Calu3 (cell line): ENCODE data around the gene USP37. TPM values are rescaled to one million over a fixed set of nuclear protein-coding genes. Genes with fewer than 3 reads are reported as not detected.

Source experiments
- BruUV-seq: library from RNA; stranded (reverse); fragments of 400-500 nt; replicated peaks from 2 replicates; lab custom pipeline; 2021; lab: Mats Ljungman, UMichigan
- CTCF ChIA-PET: fragments of 300-600 bp; sonication (Branson Sonifier 250); formaldehyde crosslinking; loops from one replicate; lab custom pipeline; 2022; ENCODE audit warnings: antibody characterized with exemption; lab: Charles Lee
- DNase-seq: peaks from one replicate; pipeline ENCODE4 v3.0.0; 2022
- H3K27ac Mint-ChIP-seq: one replicate; pipeline ENCODE4 v1.8.0; 2022; ENCODE audit warnings: mixed read lengths; ENCODE audit not compliant: unreplicated experiment
- H3K27me3 Mint-ChIP-seq: one replicate; pipeline ENCODE4 v1.8.0; 2022; ENCODE audit warnings: mixed read lengths; ENCODE audit not compliant: unreplicated experiment
- H3K36me3 Mint-ChIP-seq: one replicate; pipeline ENCODE4 v1.8.0; 2022; ENCODE audit warnings: mild to moderate bottlenecking, moderate library complexity, mixed read lengths; ENCODE audit not compliant: insufficient read depth, unreplicated experiment
- H3K4me1 Mint-ChIP-seq: one replicate; pipeline ENCODE4 v1.8.0; 2022; ENCODE audit warnings: mild to moderate bottlenecking, low read depth, mixed read lengths; ENCODE audit not compliant: unreplicated experiment
- H3K4me3 Mint-ChIP-seq: one replicate; pipeline ENCODE4 v1.8.0; 2022; ENCODE audit warnings: mild to moderate bottlenecking, low read depth, moderate library complexity, mixed read lengths; ENCODE audit not compliant: unreplicated experiment
- H3K9me3 Mint-ChIP-seq: one replicate; pipeline ENCODE4 v1.8.0; 2022; ENCODE audit warnings: low read depth, mixed read lengths; ENCODE audit not compliant: unreplicated experiment
- CTCF ChIP-seq: fragments of 200-600 bp; IDR thresholded peaks from one replicate; pipeline ENCODE4 v1.8.0; 2022; ENCODE audit warnings: antibody characterized with exemption; ENCODE audit not compliant: unreplicated experiment
- intact Hi-C: fragments of 100-400 bp; cut with micrococcal nuclease; formaldehyde crosslinking; loops from one replicate; pipeline ENCODE4 v1.10.0; 2022; ENCODE audit not compliant: unreplicated experiment
- microRNA-seq: library from miRNA; unstranded; fragments of <30 nt; microRNA quantifications from one replicate; pipeline ENCODE4 v1.2.0, GENCODE V29; 2022
- total RNA-seq: library from RNA; stranded (reverse); gene quantifications from 2 replicates; pipeline ENCODE4 v1.2.3, GENCODE V29; 2022

The USP37 gene
- total RNA-seq, 1 experiment from 2014 or later: 27.5 TPM

GRCh38 chr2:218402491-218402901 is 165.7 kb downstream of the USP37 start:
- Mint-ChIP-seq H3K27ac (no peak overlapping the region), H3K4me1 (peaks cover 31% of the 10 kb centered on the region), H3K27me3 (no peaks in the 10 kb centered on the region), H3K36me3 (peaks cover 77% of the 10 kb centered on the region), H3K9me3 (no peaks in the 10 kb centered on the region), H3K4me3 (peak overlapping the region; percentile 7)
- TF ChIP-seq CTCF: no peak
- no peak for DNase-seq
- CTCF ChIA-PET: no interaction called here
- intact Hi-C loops: no loop called here
- BruUV-seq: no TSS peak

GRCh38 chr2:218401890-218402289 is 166.3 kb downstream of the USP37 start:
- no peak for TF ChIP-seq CTCF
- Mint-ChIP-seq H3K27me3 (no peaks in the 10 kb centered on the region), H3K4me3 (peak overlapping the region; percentile 7), H3K27ac (no peak overlapping the region), H3K4me1 (peaks cover 31% of the 10 kb centered on the region), H3K9me3 (no peaks in the 10 kb centered on the region), H3K36me3 (peaks cover 77% of the 10 kb centered on the region)
- CTCF ChIA-PET: no interaction called here
- intact Hi-C loops: no loop called here
- no peak for DNase-seq
- no TSS peak for BruUV-seq

GRCh38 chr2:218400930-218401881 is 166.9 kb downstream of the USP37 start:
- no peak for DNase-seq
- Mint-ChIP-seq H3K36me3 (peaks cover 77% of the 10 kb centered on the region), H3K27ac (no peak overlapping the region), H3K27me3 (no peaks in the 10 kb centered on the region), H3K4me1 (peaks cover 31% of the 10 kb centered on the region), H3K4me3 (peak overlapping the region; percentile 98), H3K9me3 (no peaks in the 10 kb centered on the region)
- intact Hi-C loops: no loop called here
- no peak for TF ChIP-seq CTCF
- CTCF ChIA-PET: no interaction called here
- BruUV-seq: no TSS peak

Small RNAs within 50 kb of the gene (microRNA-seq; reads per million reads assigned to microRNA genes)
- gene MIR26B: 29,110 reads per million, percentile 98 among the genes with 10 or more reads in this experiment

Other genes starting within 250 kb of the USP37 start
- gene CATIP, start 211.5 kb downstream of the USP37 start, total RNA-seq: 0.71 TPM in 1 of 2 replicates, not detected in the other
- 0.12 TPM in 1 of 2 replicates, not detected in the other for gene SLC11A1, start 186.1 kb downstream of the USP37 start, total RNA-seq
- gene CTDSP1, start 168.5 kb downstream of the USP37 start, total RNA-seq: 58.0 and 59.3 TPM in 2 replicates
- gene VIL1, start 149.2 kb downstream of the USP37 start, total RNA-seq: 9.0 and 16.4 TPM in 2 replicates
- gene CNOT9, start 488 bp upstream of the USP37 start, total RNA-seq: 54.0 and 54.2 TPM in 2 replicates
- 0.38 and 0.95 TPM in 2 replicates for gene PLCD4, start 39.5 kb upstream of the USP37 start, total RNA-seq
- gene ZNF142, start 91.3 kb upstream of the USP37 start, total RNA-seq: 42.8 and 43.3 TPM in 2 replicates
- gene BCS1L, start 91.3 kb upstream of the USP37 start, total RNA-seq: 57.9 and 61.7 TPM in 2 replicates
- 32.1 and 36.9 TPM in 2 replicates for gene RNF25, start 103.7 kb upstream of the USP37 start, total RNA-seq
- 42.4 and 50.6 TPM in 2 replicates for gene STK36, start 103.7 kb upstream of the USP37 start, total RNA-seq
- gene TTLL4, start 142.5 kb upstream of the USP37 start, total RNA-seq: 67.3 and 75.5 TPM in 2 replicates
- gene CYP27A1, start 213.8 kb upstream of the USP37 start, total RNA-seq: 11.8 and 12.2 TPM in 2 replicates